HFF-Myc (cell line): ENCODE data around the gene TBC1D3E.
"Not testable (repeated sequence)": the region's sequence is repeated elsewhere in the genome, so short reads cannot be mapped to it uniquely, and the experiment has no call there.

ENCODE experiments used
- DNase-seq: peaks from one replicate; pipeline ENCODE4 v3.0.0-alpha.2; 2011; ENCODE audit warnings: low read depth; ENCODE audit errors: extremely low read depth
- H3K4me3 ChIP-seq: replicated peaks from 2 replicates; pipeline ENCODE4 v1.5.1; 2011; ENCODE audit warnings: low read depth, mild to moderate bottlenecking, control low read depth, low read length

The TBC1D3E gene

GRCh38 chr17:38127651-38128050 is at the start of gene TBC1D3E:
TBC1D3E (plus strand) TSS chr17:38127951; CDS start chr17:38129496, 1,545 bp downstream.
- not testable (repeated sequence) for DNase-seq, H3K4me3 ChIP-seq

DNA sequence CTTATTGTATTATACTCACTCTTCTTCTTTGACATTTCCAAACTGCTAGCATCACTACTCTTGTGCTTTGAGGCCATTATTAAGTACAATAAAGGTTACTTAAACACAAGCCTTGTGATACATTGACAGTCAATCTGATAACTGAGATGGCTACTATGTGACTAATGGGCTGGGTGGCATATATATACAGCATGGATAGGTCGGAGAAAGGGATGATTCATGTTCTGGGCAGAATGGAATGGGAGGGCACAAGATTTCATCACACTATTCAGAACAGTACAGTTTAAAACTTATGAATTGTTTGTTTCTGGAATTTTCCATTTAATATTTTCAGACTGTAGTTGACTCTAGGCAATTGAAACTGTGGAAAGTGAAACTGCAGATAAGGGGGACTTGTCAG is 40.4 kb upstream of the TBC1D3E start:
- H3K4me3 ChIP-seq, result not testable (repeated sequence)

DNA sequence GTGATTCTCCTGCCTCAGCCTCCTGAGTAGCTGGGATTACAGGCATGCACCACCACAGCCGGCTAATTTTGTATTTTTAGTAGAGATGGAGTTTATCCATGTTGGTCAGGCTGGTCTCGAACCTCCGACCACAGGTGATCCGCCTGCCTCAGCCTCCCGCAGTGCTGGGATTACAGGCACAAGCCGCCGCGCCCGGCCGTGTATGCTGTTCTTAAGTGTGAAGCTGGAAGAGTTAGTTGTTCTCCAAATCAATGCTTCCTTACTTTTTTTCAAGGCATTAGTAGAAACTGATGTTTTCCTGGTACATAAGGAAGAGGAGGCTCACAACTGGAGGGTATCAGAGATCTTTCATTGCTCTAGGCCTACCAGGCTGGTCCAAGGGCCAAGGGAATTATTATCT is 39.6 kb upstream of the TBC1D3E start:
- H3K4me3 ChIP-seq, DNase-seq: not testable (repeated sequence)

More for the DNA sequence above, 40.4 kb upstream of the TBC1D3E start:
- not testable (repeated sequence) for DNase-seq

GRCh38 chr17:38094059-38094694 is 33.6 kb upstream of the TBC1D3E start:
- not testable (repeated sequence) for H3K4me3 ChIP-seq

DNA sequence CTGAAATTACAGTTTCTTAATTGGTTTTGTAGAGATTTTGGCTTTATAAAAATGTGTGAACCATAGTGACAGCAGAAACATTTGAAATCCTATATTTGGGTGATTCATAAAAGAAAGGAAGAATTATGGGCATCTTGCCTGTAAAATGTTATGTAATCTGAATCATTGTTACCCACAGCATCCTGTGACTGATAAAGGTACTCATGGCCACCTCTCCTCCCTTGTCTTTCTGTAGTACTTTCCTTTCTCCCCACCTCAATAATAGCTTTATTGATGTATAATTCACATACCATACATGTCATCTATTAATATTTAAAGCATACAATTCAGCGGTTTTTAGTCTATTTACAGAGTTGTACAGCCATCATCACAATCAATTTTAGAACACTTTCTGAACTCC is 28.5 kb upstream of the TBC1D3E start:
- DNase-seq, H3K4me3 ChIP-seq: not testable (repeated sequence)

More at GRCh38 chr17:38094059-38094694, 33.6 kb upstream of the TBC1D3E start:
- not testable (repeated sequence) for DNase-seq

DNA sequence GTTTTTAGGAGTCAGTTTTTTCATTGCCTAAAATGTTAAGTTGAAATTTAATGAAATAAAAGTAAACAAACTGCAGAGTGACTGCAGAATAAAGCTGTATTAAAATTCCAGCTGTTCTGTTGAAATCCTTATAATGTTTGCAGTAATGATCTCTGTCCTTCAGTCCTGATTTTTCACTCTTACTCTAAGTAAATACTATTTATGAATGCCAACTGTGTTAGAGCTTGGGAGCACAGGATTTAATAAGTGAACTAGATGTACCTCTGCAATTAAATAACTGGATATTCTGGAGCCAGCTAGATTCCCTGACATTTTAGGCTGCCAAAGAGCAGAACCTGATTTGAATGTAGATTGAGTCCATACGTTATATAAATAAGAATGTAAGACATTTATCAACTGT is 7.9 kb upstream of the TBC1D3E start:
- DNase-seq, H3K4me3 ChIP-seq: not testable (repeated sequence)

- not testable (repeated sequence) for DNase-seq, H3K4me3 ChIP-seq
Observed at GRCh38 chr17:38134860-38135259, 7.1 kb downstream of the TBC1D3E start.
